Neuronal stem cell (in vitro differentiated cells): ENCODE measurements around the gene METRNL.

ENCODE experiments used
- DNase-seq: peaks from one replicate; pipeline ENCODE4 v3.0.0-alpha.2; 2013; ENCODE audit warnings: low spot score
- H2AFZ ChIP-seq: one replicate; pipeline ENCODE4 v1.6.1; 2013; ENCODE audit warnings: mild to moderate bottlenecking, low read length, inconsistent platforms
- H2AK5ac ChIP-seq: 2 replicates; pipeline ENCODE4 v1.6.1; 2013; ENCODE audit warnings: low read depth, mild to moderate bottlenecking, inconsistent platforms, low read length, moderate library complexity, mixed read lengths
- H2BK120ac ChIP-seq: 2 replicates; pipeline ENCODE4 v1.6.1; 2013; ENCODE audit warnings: low read depth, mild to moderate bottlenecking, inconsistent platforms, low read length, moderate library complexity, mixed read lengths
- H2BK12ac ChIP-seq: one replicate; pipeline ENCODE4 v1.6.1; 2013; ENCODE audit warnings: low read length, inconsistent platforms
- H2BK15ac ChIP-seq: 2 replicates; pipeline ENCODE4 v1.6.1; 2013; ENCODE audit warnings: mild to moderate bottlenecking, low read length, inconsistent platforms, mixed read lengths
- H2BK5ac ChIP-seq: one replicate; pipeline ENCODE4 v1.6.1; 2013; ENCODE audit warnings: inconsistent platforms, mild to moderate bottlenecking, low read length, moderate library complexity
- H3K14ac ChIP-seq: one replicate; pipeline ENCODE4 v1.6.1; 2013; ENCODE audit warnings: low read length, inconsistent platforms
- H3K18ac ChIP-seq: 2 replicates; pipeline ENCODE4 v1.6.1; 2013; ENCODE audit warnings: low read length, inconsistent platforms
- H3K23ac ChIP-seq: 2 replicates; pipeline ENCODE4 v1.6.1; 2013; ENCODE audit warnings: low read depth, mild to moderate bottlenecking, mixed read lengths, low read length, inconsistent platforms; ENCODE audit not compliant: poor library complexity
- H3K27ac ChIP-seq: replicated peaks from 3 replicates; pipeline ENCODE4 v1.5.1; 2013; ENCODE audit warnings: low read length, inconsistent platforms
- H3K27me3 ChIP-seq, 3 experiments: 2 replicates each; pipeline ENCODE4 v1.6.1; 2013; ENCODE audit warnings: low read length in 3 of 3, mild to moderate bottlenecking in 2 of 3, inconsistent platforms in 1 of 3, low read depth in 1 of 3, mixed read lengths in 1 of 3, moderate library complexity in 1 of 3; ENCODE audit not compliant: control insufficient read depth in 3 of 3, insufficient read depth in 3 of 3
- H3K36me3 ChIP-seq, 2 donors: replicated peaks in 1 of 2; 2 replicates each; pipeline ENCODE4 v1.6.1; 2013; ENCODE audit warnings: low read length in 2 of 2; ENCODE audit not compliant: control insufficient read depth in 2 of 2, insufficient read depth in 2 of 2
- H3K4ac ChIP-seq: 2 replicates; pipeline ENCODE4 v1.6.1; 2013; ENCODE audit warnings: inconsistent platforms, mild to moderate bottlenecking, low read length, moderate library complexity
- H3K4me1 ChIP-seq, 2 donors: 1 replicate in 1 of 2; 2 replicates in 1 of 2; pipeline ENCODE4 v1.6.1; 2013; ENCODE audit warnings: low read length in 2 of 2, low read depth in 1 of 2; ENCODE audit not compliant: control insufficient read depth in 2 of 2, insufficient read depth in 1 of 2
- H3K4me2 ChIP-seq: one replicate; pipeline ENCODE4 v1.6.1; 2013; ENCODE audit warnings: mild to moderate bottlenecking, low read length, inconsistent platforms; ENCODE audit not compliant: insufficient read depth, poor library complexity, severe bottlenecking
- H3K4me3 ChIP-seq, 2 donors: 2 replicates each; pipeline ENCODE4 v1.5.1; 2013; ENCODE audit warnings: low read length in 2 of 2, mild to moderate bottlenecking in 2 of 2, inconsistent platforms in 1 of 2, moderate library complexity in 1 of 2
- H3K79me1 ChIP-seq: one replicate; pipeline ENCODE4 v1.6.1; 2013; ENCODE audit warnings: low read depth, mild to moderate bottlenecking, inconsistent platforms, low read length, moderate library complexity
- H3K9ac ChIP-seq: one replicate; pipeline ENCODE4 v1.6.1; 2013; ENCODE audit warnings: mild to moderate bottlenecking, low read depth, low read length, inconsistent platforms; ENCODE audit not compliant: poor library complexity
- H3K9me3 ChIP-seq, 2 donors: replicated peaks in 1 of 2; 2 replicates each; pipeline versions ENCODE3 to v1.6.1; 2013; ENCODE audit warnings: low read length in 2 of 2, mild to moderate bottlenecking in 2 of 2, inconsistent platforms in 1 of 2, low read depth in 1 of 2, mixed read lengths in 1 of 2, moderate library complexity in 1 of 2; ENCODE audit not compliant: control insufficient read depth in 2 of 2, insufficient read depth in 1 of 2
- H4K8ac ChIP-seq: one replicate; pipeline ENCODE4 v1.6.1; 2013; ENCODE audit warnings: low read depth, mild to moderate bottlenecking, inconsistent platforms, low read length, moderate library complexity
- H4K91ac ChIP-seq: one replicate; pipeline ENCODE4 v1.6.1; 2013; ENCODE audit warnings: low read length, low read depth, mild to moderate bottlenecking, inconsistent platforms; ENCODE audit not compliant: poor library complexity
- WGBS, 2 donors: extraction: QIAGEN DNeasy Blood & Tissue Kit; methylation state at CpG; one replicate each; pipeline ENCODE4 v1.1.7; 2013; ENCODE audit warnings: missing lambda C conversion rate in 2 of 2, mixed read lengths in 1 of 2; ENCODE audit not compliant: insufficient read length in 2 of 2, insufficient replicate concordance in 1 of 2; ENCODE audit errors: extremely low coverage in 2 of 2; 5-methylcytosine and 5-hydroxymethylcytosine counted together

METRNL gene

DNA sequence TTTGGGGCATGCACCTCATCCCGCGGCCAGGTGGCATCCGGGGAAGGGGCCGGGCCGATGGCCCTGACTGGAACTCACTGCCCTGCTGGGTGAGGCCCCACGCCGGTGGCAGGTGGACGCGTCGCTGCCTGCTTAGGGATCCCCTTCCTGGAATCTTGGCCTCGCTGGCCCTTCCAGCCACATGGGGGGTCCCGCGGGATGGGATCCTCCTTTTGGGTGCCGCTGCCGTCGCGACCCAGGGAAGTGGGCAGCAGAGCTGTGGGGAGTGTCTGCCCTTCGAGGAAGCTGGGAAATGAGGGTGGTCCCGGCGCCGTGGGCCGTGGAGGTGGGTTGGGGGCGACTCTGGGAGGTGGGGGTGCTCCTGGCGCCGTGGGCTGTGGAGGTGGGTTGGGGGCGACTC is 12.8 kb downstream of the METRNL start:
- Histone ChIP-seq H3K27ac (no peak overlapping the region), H3K4me1 (peaks cover 0 to 6% of the 10 kb centered on the region in 2 donors), H3K79me1 (peaks cover 9% of the 10 kb centered on the region), H4K91ac (no peak overlapping the region), H2AFZ (no peak overlapping the region), H3K4me3 (no peak overlapping the region), H3K14ac (peak overlapping the region; percentile 56), H3K4ac (no peak overlapping the region), H3K36me3 (peaks cover 19 to 50% of the 10 kb centered on the region in 2 donors), H2BK12ac (no peak overlapping the region), H3K18ac (peak overlapping the region; percentile 57), H2BK5ac (no peak overlapping the region), H3K4me2 (no peak overlapping the region), H3K9me3 (no peaks in the 10 kb centered on the region), H3K27me3 (no peaks in the 10 kb centered on the region), H3K9ac (no peak overlapping the region), H2AK5ac (no peak overlapping the region), H2BK120ac (no peak overlapping the region), H3K23ac (no peak overlapping the region), H2BK15ac (no peak overlapping the region), H4K8ac (no peak overlapping the region)
- WGBS, 2 donors = no CpG with 5 or more reads among the region's 26 CpGs
- DNase-seq = no peak

DNA sequence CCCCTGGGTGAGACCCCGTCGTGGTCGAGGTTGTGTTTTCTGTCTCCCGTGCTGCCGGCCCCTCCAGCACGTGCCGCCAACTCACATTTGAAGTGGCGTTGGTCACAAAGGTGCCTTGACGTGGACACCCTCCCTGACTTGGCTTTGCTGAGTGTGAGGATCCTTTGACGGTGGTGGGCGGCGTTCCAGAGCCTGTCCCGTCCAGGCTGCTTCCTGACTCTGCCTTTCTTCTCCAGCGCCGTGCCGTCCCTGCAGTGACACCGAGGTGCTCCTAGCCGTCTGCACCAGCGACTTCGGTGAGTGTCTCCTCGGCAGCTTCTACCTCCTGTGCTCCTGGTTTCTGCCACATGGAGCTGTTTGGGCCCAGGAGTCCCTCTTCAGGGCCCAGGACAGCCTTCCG is 13.5 kb downstream of the METRNL start:
- peak overlapping the region; percentile 38 for H3K18ac ChIP-seq
- peak overlapping the region; percentile 60 for H3K23ac ChIP-seq
- no peak overlapping the region for H3K9ac ChIP-seq
- peak overlapping the region; percentile 58 for H2BK15ac ChIP-seq
- peaks cover 0 to 8% of the 10 kb centered on the region in 2 donors for H3K4me1 ChIP-seq
- H3K27me3 ChIP-seq = no peaks in the 10 kb centered on the region
- H3K4ac ChIP-seq = no peak overlapping the region
- H3K79me1 ChIP-seq = peaks cover 9% of the 10 kb centered on the region
- no peak overlapping the region for H3K14ac ChIP-seq
- peak overlapping the region; percentile 86 for H2AK5ac ChIP-seq
- H2BK5ac ChIP-seq = no peak overlapping the region
- H3K4me3 ChIP-seq = no peak overlapping the region
- H2BK12ac ChIP-seq = peak overlapping the region; percentile 22
- H4K91ac ChIP-seq = no peak overlapping the region
- no peak overlapping the region for H3K4me2 ChIP-seq
- H3K27ac ChIP-seq = no peak overlapping the region
- no peak overlapping the region for H4K8ac ChIP-seq
- H3K36me3 ChIP-seq = peaks cover 19 to 48% of the 10 kb centered on the region in 2 donors
- WGBS, 2 donors = no CpG with 5 or more reads among the region's 22 CpGs
- no peak overlapping the region for H2BK120ac ChIP-seq
- no peak overlapping the region for H2AFZ ChIP-seq
- DNase-seq = no peak
- no peaks in the 10 kb centered on the region for H3K9me3 ChIP-seq

DNA sequence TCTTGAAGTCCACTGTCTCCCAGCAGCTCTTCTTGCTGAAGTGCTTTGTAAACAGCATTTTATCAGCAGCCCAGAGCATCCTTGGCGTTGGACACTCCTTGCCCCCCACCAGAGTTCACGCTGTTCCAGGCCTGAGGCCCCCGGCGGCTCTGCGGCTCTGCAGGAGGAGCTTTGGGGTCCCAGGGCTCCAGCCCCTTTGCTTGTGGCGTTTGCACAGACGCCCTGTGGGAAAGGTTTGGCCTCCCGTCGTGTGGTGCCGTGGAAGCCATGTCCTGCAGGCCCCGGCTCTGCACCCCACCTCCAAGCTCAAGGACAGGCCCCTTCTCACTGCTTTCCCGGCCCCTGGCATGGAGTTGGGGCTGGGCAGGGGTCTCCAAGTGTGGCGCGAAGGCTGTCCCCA is 14.1 kb downstream of the METRNL start:
- Histone ChIP-seq H3K4ac (no peak overlapping the region), H3K4me3 (no peak overlapping the region)
- no CpG with 5 or more reads among the region's 14 CpGs for WGBS, 2 donors

DNA sequence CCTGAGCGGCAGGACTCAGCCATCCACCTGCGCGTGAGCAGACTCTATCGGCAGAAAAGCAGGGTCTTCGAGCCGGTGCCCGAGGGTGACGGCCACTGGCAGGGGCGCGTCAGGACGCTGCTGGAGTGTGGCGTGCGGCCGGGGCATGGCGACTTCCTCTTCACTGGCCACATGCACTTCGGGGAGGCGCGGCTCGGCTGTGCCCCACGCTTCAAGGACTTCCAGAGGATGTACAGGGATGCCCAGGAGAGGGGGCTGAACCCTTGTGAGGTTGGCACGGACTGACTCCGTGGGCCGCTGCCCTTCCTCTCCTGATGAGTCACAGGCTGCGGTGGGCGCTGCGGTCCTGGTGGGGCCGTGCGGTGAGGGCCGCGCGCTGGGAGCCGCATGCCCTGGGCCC is 14.9 kb downstream of the METRNL start:
- H2AK5ac ChIP-seq = no peak overlapping the region
- H3K79me1 ChIP-seq = peaks cover 9% of the 10 kb centered on the region
- H2BK15ac ChIP-seq = no peak overlapping the region
- no peak overlapping the region for H2BK5ac ChIP-seq
- H3K23ac ChIP-seq = peak overlapping the region; percentile 60
- no peak overlapping the region for H3K4me2 ChIP-seq
- no peaks in the 10 kb centered on the region for H3K27me3 ChIP-seq
- peak overlapping the region; percentile 4 for H3K14ac ChIP-seq
- no peak overlapping the region for H3K27ac ChIP-seq
- peaks cover 0 to 18% of the 10 kb centered on the region in 2 donors for H3K4me1 ChIP-seq
- DNase-seq = no peak
- no peak overlapping the region for H2BK12ac ChIP-seq
- no peaks in the 10 kb centered on the region for H3K9me3 ChIP-seq
- H4K8ac ChIP-seq = no peak overlapping the region
- no peak overlapping the region for H3K4me3 ChIP-seq
- H3K9ac ChIP-seq = peak overlapping the region; percentile 24
- H4K91ac ChIP-seq = no peak overlapping the region
- no peak overlapping the region for H3K4ac ChIP-seq
- WGBS, 2 donors = no CpG with 5 or more reads among the region's 32 CpGs
- no peak overlapping the region for H3K18ac ChIP-seq
- H3K36me3 ChIP-seq = peaks cover 19 to 42% of the 10 kb centered on the region in 2 donors
- no peak overlapping the region for H2AFZ ChIP-seq
- no peak overlapping the region for H2BK120ac ChIP-seq

More for the DNA sequence above, 14.1 kb downstream of the METRNL start:
- H3K9me3 ChIP-seq = no peaks in the 10 kb centered on the region
- H3K23ac ChIP-seq = no peak overlapping the region
- no peaks in the 10 kb centered on the region for H3K27me3 ChIP-seq
- no peak overlapping the region for H2BK15ac ChIP-seq
- no peak overlapping the region for H3K27ac ChIP-seq
- peaks cover 0 to 11% of the 10 kb centered on the region in 2 donors for H3K4me1 ChIP-seq
- H3K9ac ChIP-seq = peak overlapping the region; percentile 21
- no peak overlapping the region for H4K91ac ChIP-seq
- no peak overlapping the region for H3K18ac ChIP-seq
- no peak overlapping the region for H2AK5ac ChIP-seq
- no peak overlapping the region for H2BK5ac ChIP-seq
- H4K8ac ChIP-seq = no peak overlapping the region
- H2BK12ac ChIP-seq = peak overlapping the region; percentile 41
- H3K79me1 ChIP-seq = peaks cover 9% of the 10 kb centered on the region
- no peak overlapping the region for H2AFZ ChIP-seq
- H2BK120ac ChIP-seq = no peak overlapping the region
- peaks cover 19 to 45% of the 10 kb centered on the region in 2 donors for H3K36me3 ChIP-seq
- H3K14ac ChIP-seq = no peak overlapping the region
- no peak overlapping the region for H3K4me2 ChIP-seq
- DNase-seq = no peak
